GM23248 (cell line): ENCODE results near the gene ZC3H4. TPM values are rescaled to one million over a fixed set of nuclear protein-coding genes. Genes with fewer than 3 reads are reported as not detected.
A peak's percentile ranks its signal among the peaks of the same experiment; 100 is the strongest.

Source experiments
- DNase-seq: peaks from one replicate; pipeline ENCODE4 v3.0.0-alpha.2; 2015
- H2AFZ ChIP-seq: fragments of 200-600 bp; sonication (generic); 2 replicates; pipeline ENCODE4 v1.6.1; 2016; ENCODE audit warnings: antibody characterized with exemption
- H3F3A ChIP-seq: fragments of 200-600 bp; sonication (generic); 2 replicates; pipeline ENCODE4 v1.6.1; 2016; ENCODE audit warnings: mild to moderate bottlenecking, antibody characterized with exemption, mixed run types; ENCODE audit not compliant: insufficient read depth
- H3K27ac ChIP-seq: fragments of 200-600 bp; sonication (generic); 2 replicates; pipeline ENCODE4 v1.5.1; 2016; ENCODE audit warnings: mild to moderate bottlenecking
- H3K27me3 ChIP-seq: fragments of 200-600 bp; sonication (generic); replicated peaks from 2 replicates; pipeline ENCODE4 v1.6.1; 2016; ENCODE audit warnings: mild to moderate bottlenecking; ENCODE audit not compliant: insufficient read depth
- H3K36me3 ChIP-seq: fragments of 200-600 bp; sonication (generic); 2 replicates; pipeline ENCODE4 v1.6.1; 2016; ENCODE audit warnings: low read depth, mild to moderate bottlenecking
- H3K4me1 ChIP-seq: fragments of 200-600 bp; sonication (generic); 2 replicates; pipeline ENCODE4 v1.6.1; 2016; ENCODE audit warnings: mild to moderate bottlenecking; ENCODE audit not compliant: insufficient read depth
- H3K4me2 ChIP-seq: fragments of 200-600 bp; sonication (generic); one replicate; pipeline ENCODE4 v1.6.1; 2016; ENCODE audit warnings: mild to moderate bottlenecking; ENCODE audit not compliant: unreplicated experiment
- H3K4me3 ChIP-seq: fragments of 200-600 bp; sonication (generic); 2 replicates; pipeline ENCODE4 v1.5.1; 2016; ENCODE audit warnings: mild to moderate bottlenecking
- H3K79me2 ChIP-seq: fragments of 200-600 bp; sonication (generic); 2 replicates; pipeline ENCODE4 v1.6.1; 2016; ENCODE audit warnings: mild to moderate bottlenecking; ENCODE audit not compliant: insufficient read depth
- H3K9ac ChIP-seq: fragments of 200-600 bp; sonication (generic); 2 replicates; pipeline ENCODE4 v1.6.1; 2016; ENCODE audit warnings: mild to moderate bottlenecking
- H3K9me2 ChIP-seq: fragments of 200-600 bp; sonication (generic); 2 replicates; pipeline ENCODE4 v1.6.1; 2016; ENCODE audit warnings: mixed run types, mild to moderate bottlenecking, moderate library complexity; ENCODE audit not compliant: insufficient read depth
- H3K9me3 ChIP-seq: fragments of 200-600 bp; sonication (generic); one replicate; pipeline ENCODE4 v1.6.1; 2017; ENCODE audit warnings: low read depth
- H4K20me1 ChIP-seq: fragments of 200-600 bp; sonication (generic); 2 replicates; pipeline ENCODE4 v1.6.0; 2016; ENCODE audit not compliant: insufficient read depth
- EZH2 ChIP-seq: fragments of 200-600 bp; sonication (generic); IDR thresholded peaks from 2 replicates; pipeline ENCODE4 v1.6.1; 2018; ENCODE audit warnings: antibody characterized with exemption, mild to moderate bottlenecking; ENCODE audit not compliant: insufficient read depth, poor library complexity, severe bottlenecking
- EZH2phosphoT487 ChIP-seq: fragments of 200-600 bp; sonication (generic); IDR thresholded peaks from 2 replicates; pipeline ENCODE4 v1.6.1; 2018; ENCODE audit warnings: antibody characterized with exemption, moderate library complexity, mild to moderate bottlenecking, low read depth; ENCODE audit not compliant: insufficient read depth
- WGBS, 2 experiments: methylation state at CpG; one replicate each; pipeline ENCODE4 v1.1.6; 2015 to 2017; ENCODE audit warnings: low lambda C conversion rate in 2 of 2, low coverage in 1 of 2; ENCODE audit errors: missing lambda C conversion rate in 2 of 2; 5-methylcytosine and 5-hydroxymethylcytosine counted together
- in situ Hi-C: fragments of 300-500 bp; cut with MboI; formaldehyde crosslinking; loops from 2 replicates; pipeline ENCODE4 v1.15.0; 2020
- polyA plus RNA-seq: library from polyadenylated mRNA; unstranded; fragments of >200 nt; fragmentation: Nextera tagmentation; extraction: Ambion mirVana; gene quantifications from 2 replicates; pipeline ENCODE4 v1.2.1, GENCODE V29; 2016
- total RNA-seq: library from RNA; depleted of rRNA; stranded (reverse); fragments of >200 nt; shearing (Covaris generic); gene quantifications from 2 replicates; pipeline ENCODE4 v1.2.3, GENCODE V29; 2014

Gene ZC3H4
- total and polyA plus RNA-seq, 2 experiments from 2014 or later, result 6.0 to 9.9 TPM

DNA sequence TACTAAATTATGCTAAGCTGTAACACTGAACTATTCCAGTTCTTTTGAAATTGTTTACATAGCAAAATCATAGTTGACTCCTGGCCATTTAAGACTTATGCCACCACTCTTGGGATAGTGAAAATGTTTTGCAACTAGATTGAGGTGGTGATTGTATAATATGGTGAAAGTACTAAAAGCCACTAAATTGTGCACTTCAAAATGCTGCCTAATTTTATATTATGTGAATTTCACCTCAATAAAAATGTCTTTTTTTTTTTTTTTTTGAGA, 12.0 kb upstream of the ZC3H4 start:
- in situ Hi-C loops, result no loop called here
- H3K9ac ChIP-seq, result no peak overlapping the region
- no peak overlapping the region for H3K4me3 ChIP-seq
- no peaks in the 10 kb centered on the region for H3K79me2 ChIP-seq
- no peaks in the 10 kb centered on the region for H4K20me1 ChIP-seq
- no peaks in the 10 kb centered on the region for H3K9me2 ChIP-seq
- peaks cover 19% of the 10 kb centered on the region for H3K4me1 ChIP-seq
- DNase-seq, result no peak
- H2AFZ ChIP-seq, result no peak overlapping the region
- no peaks in the 10 kb centered on the region for H3K36me3 ChIP-seq
- TF ChIP-seq EZH2phosphoT487 (no peak), EZH2 (no peak)
- no peaks in the 10 kb centered on the region for H3K9me3 ChIP-seq
- no peaks in the 10 kb centered on the region for H3K27me3 ChIP-seq
- peaks cover 26% of the 10 kb centered on the region for H3F3A ChIP-seq
- no peak overlapping the region for H3K4me2 ChIP-seq
- H3K27ac ChIP-seq, result no peak overlapping the region

DNA sequence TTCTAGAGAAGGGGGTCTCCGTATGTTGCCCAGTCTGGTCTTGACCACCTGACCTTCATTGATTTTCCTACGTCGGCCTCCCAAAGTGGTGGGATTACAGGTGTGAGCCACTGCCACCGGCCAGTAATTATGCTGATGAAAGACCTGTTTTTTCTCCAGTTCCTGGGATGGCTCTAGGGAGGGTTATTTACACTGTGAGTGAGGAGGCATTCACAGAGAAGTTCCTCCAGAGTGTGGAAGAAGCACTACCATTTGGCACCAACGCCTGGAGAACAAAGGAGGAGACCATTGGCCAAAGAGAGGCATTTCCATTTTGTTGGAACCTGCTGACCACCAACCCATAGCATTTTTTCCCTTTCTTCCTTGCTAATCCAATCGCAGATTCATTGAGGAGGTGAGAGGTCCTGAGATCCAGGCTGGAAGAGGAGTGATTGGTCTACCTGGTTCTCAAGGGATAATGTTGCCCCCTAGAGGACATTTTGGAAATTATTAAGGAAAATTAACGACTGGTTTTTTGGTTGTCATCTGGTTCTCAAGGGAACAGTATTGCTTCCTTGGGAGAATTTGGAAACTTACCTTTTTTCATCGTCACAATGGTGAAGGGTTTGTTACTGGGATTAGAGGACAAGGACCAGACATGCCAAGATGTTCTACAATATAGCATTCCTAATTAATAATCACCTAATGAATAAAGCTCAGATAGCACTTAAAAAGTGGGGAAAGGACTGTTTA, 11.5 kb upstream of the ZC3H4 start:
- peak; percentile 81 for DNase-seq
- WGBS, 2 experiments, result 37 to 40% methylated on average over 8 of the region's 8 CpGs
- no peaks in the 10 kb centered on the region for H3K27me3 ChIP-seq
- H2AFZ ChIP-seq, result peak overlapping the region; percentile 50; the same call in 1 of the 2 replicates
- H3K27ac ChIP-seq, result no peak overlapping the region
- H4K20me1 ChIP-seq, result no peaks in the 10 kb centered on the region
- H3K79me2 ChIP-seq, result no peaks in the 10 kb centered on the region
- H3K4me1 ChIP-seq, result peaks cover 19% of the 10 kb centered on the region
- in situ Hi-C loops, result no loop called here
- H3K4me3 ChIP-seq, result no peak overlapping the region
- no peak for TF ChIP-seq EZH2
- no peaks in the 10 kb centered on the region for H3K9me3 ChIP-seq
- H3K4me2 ChIP-seq, result no peak overlapping the region
- peaks cover 23% of the 10 kb centered on the region for H3F3A ChIP-seq
- no peaks in the 10 kb centered on the region for H3K9me2 ChIP-seq
- H3K9ac ChIP-seq, result no peak overlapping the region
- no peaks in the 10 kb centered on the region for H3K36me3 ChIP-seq

DNA sequence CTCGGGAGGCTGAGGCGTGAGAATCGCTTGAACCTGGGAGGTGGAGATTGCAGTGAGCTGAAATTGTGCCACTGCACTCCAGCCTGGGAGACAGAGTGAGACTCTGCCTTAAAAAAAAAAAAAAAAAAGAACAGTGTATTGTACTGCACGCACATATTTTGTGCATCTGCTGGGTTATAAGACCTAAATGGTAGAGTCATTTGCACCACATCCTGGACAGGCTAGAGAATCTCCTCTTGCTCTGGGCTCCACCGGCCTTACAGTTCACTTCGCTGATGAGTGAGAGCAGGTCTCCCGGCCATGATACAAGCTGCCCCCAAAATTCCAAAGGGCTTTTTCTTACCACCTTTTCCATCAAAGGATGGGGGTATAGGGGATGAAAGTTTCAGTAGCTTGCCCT, 9.8 kb upstream of the ZC3H4 start:
- Histone ChIP-seq H3K4me3 (no peak overlapping the region), H2AFZ (no peak overlapping the region), H3K9me3 (no peaks in the 10 kb centered on the region), H3K36me3 (no peaks in the 10 kb centered on the region), H3K9ac (no peak overlapping the region), H3K9me2 (no peaks in the 10 kb centered on the region), H4K20me1 (no peaks in the 10 kb centered on the region), H3K27ac (no peak overlapping the region), H3F3A (peaks cover 19% of the 10 kb centered on the region), H3K4me1 (peaks cover 19% of the 10 kb centered on the region), H3K4me2 (no peak overlapping the region), H3K79me2 (no peaks in the 10 kb centered on the region), H3K27me3 (no peaks in the 10 kb centered on the region)
- in situ Hi-C loops, result no loop called here
- 84% methylated on average over 7 of the region's 7 CpGs for WGBS, 2 experiments
- DNase-seq, result peak; percentile 30
- no peak for TF ChIP-seq EZH2phosphoT487
- TF ChIP-seq EZH2, result no peak

GRCh38 chr19:47122359-47123335, 9.1 kb upstream of the ZC3H4 start:
- Histone ChIP-seq H2AFZ (peak overlapping the region; percentile 26; the same call in 1 of the 2 replicates), H3K27me3 (no peaks in the 10 kb centered on the region), H3K4me2 (peak overlapping the region; percentile 66), H3K36me3 (no peaks in the 10 kb centered on the region), H3K9me3 (no peaks in the 10 kb centered on the region), H3K27ac (peak overlapping the region; percentile 54), H3K9me2 (no peaks in the 10 kb centered on the region), H4K20me1 (no peaks in the 10 kb centered on the region), H3K4me1 (peaks cover 19% of the 10 kb centered on the region), H3F3A (peaks cover 19% of the 10 kb centered on the region), H3K9ac (peak overlapping the region; percentile 46), H3K79me2 (no peaks in the 10 kb centered on the region), H3K4me3 (no peak overlapping the region)
- TF ChIP-seq EZH2phosphoT487 (no peak), EZH2 (no peak)
- 63 to 64% methylated on average over 14 of the region's 14 CpGs for WGBS, 2 experiments
- in situ Hi-C loops, result no loop called here
- peak; percentile 84 for DNase-seq
